Thoracic aorta (tissue), 2 donors: ENCODE measurements around the gene ANO3. TPM values are rescaled to one million over a fixed set of nuclear protein-coding genes. Genes with fewer than 3 reads are reported as not detected.

Experiments
- ATAC-seq: fragments of 150-250 bp; one replicate; pipeline ENCODE4 v1.8.0; 2017; ENCODE audit warnings: low read depth; ENCODE audit not compliant: insufficient number of reproducible peaks, low FRiP score
- DNase-seq: peaks from one replicate; pipeline ENCODE4 v3.0.0-alpha.2; 2020; ENCODE audit warnings: low spot score
- H3K27ac ChIP-seq, 2 donors: fragments of 200-600 bp; sonication (generic); 1 replicate in 1 of 2; 2 replicates in 1 of 2; pipeline ENCODE4 v1.5.1; 2016; ENCODE audit warnings: mild to moderate bottlenecking in 2 of 2, moderate library complexity in 2 of 2
- H3K27me3 ChIP-seq: fragments of 200-600 bp; sonication (generic); replicated peaks from 2 replicates; pipeline ENCODE4 v1.6.0; 2016; ENCODE audit warnings: mild to moderate bottlenecking; ENCODE audit not compliant: insufficient read depth
- H3K36me3 ChIP-seq: fragments of 200-600 bp; sonication (generic); one replicate; pipeline ENCODE4 v1.5.1; 2016
- H3K4me1 ChIP-seq, 2 donors: fragments of 200-600 bp; sonication (generic); 1 replicate in 1 of 2; 2 replicates in 1 of 2; pipeline versions ENCODE4 v1.5.1 to v1.6.0; 2016; ENCODE audit warnings: low read depth in 2 of 2, mild to moderate bottlenecking in 1 of 2; ENCODE audit not compliant: control insufficient read depth in 1 of 2
- H3K4me3 ChIP-seq: fragments of 200-600 bp; sonication (generic); 2 replicates; pipeline ENCODE4 v1.5.1; 2016; ENCODE audit warnings: mild to moderate bottlenecking
- H3K9me3 ChIP-seq: fragments of 200-600 bp; sonication (generic); 2 replicates; pipeline ENCODE4 v1.5.1; 2016
- total RNA-seq, 2 donors: library from RNA; depleted of rRNA; stranded (reverse); fragments of >200 nt; gene quantifications; one replicate each; pipeline versions ENCODE4 v1.1.0 to v1.2.3, GENCODE V29; 2016
- TF ChIP-seq, protein P1 (sequence below): fragments of 200-600 bp; sonication (generic); IDR thresholded peaks from one replicate; pipeline ENCODE4 v1.5.1; 2019; ENCODE audit warnings: antibody characterized with exemption

Gene ANO3
- total RNA-seq, 2 donors from 2014 or later = 0.71 to 13.4 TPM

GRCh38 chr11:26424255-26424654 lies 92.3 kb downstream of the ANO3 start:
- no peaks in the 10 kb centered on the region for H3K4me1 ChIP-seq
- H3K27ac ChIP-seq = no peak overlapping the region
- H3K9me3 ChIP-seq = no peaks in the 10 kb centered on the region
- H3K4me3 ChIP-seq = no peak overlapping the region
- no peaks in the 10 kb centered on the region for H3K27me3 ChIP-seq
- H3K36me3 ChIP-seq = no peaks in the 10 kb centered on the region
- DNase-seq (no peak), ATAC-seq (no peak)
- TF ChIP-seq, protein P1, sequence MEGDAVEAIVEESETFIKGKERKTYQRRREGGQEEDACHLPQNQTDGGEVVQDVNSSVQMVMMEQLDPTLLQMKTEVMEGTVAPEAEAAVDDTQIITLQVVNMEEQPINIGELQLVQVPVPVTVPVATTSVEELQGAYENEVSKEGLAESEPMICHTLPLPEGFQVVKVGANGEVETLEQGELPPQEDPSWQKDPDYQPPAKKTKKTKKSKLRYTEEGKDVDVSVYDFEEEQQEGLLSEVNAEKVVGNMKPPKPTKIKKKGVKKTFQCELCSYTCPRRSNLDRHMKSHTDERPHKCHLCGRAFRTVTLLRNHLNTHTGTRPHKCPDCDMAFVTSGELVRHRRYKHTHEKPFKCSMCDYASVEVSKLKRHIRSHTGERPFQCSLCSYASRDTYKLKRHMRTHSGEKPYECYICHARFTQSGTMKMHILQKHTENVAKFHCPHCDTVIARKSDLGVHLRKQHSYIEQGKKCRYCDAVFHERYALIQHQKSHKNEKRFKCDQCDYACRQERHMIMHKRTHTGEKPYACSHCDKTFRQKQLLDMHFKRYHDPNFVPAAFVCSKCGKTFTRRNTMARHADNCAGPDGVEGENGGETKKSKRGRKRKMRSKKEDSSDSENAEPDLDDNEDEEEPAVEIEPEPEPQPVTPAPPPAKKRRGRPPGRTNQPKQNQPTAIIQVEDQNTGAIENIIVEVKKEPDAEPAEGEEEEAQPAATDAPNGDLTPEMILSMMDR = no peak

GRCh38 chr11:26439854-26440253 lies 107.9 kb downstream of the ANO3 start:
- DNase-seq = no peak
- Histone ChIP-seq H3K4me3 (no peak overlapping the region), H3K36me3 (no peaks in the 10 kb centered on the region), H3K9me3 (no peaks in the 10 kb centered on the region), H3K27me3 (no peaks in the 10 kb centered on the region), H3K27ac (no peak overlapping the region), H3K4me1 (no peaks in the 10 kb centered on the region)
- no peak for ATAC-seq
- TF ChIP-seq, protein P1 = no peak

- Histone ChIP-seq H3K36me3 (no peaks in the 10 kb centered on the region), H3K27ac (no peak overlapping the region), H3K27me3 (no peaks in the 10 kb centered on the region), H3K9me3 (no peaks in the 10 kb centered on the region), H3K4me3 (no peak overlapping the region), H3K4me1 (no peaks in the 10 kb centered on the region)
- TF ChIP-seq, protein P1 = no peak
- DNase-seq = no peak
- ATAC-seq = no peak
These were observed 110.2 kb downstream of the ANO3 start for GRCh38 chr11:26442131-26442530.

- no peak for ATAC-seq
These were observed 111.7 kb downstream of the ANO3 start for GRCh38 chr11:26443617-26444016.

GRCh38 chr11:26457636-26458035 lies 125.7 kb downstream of the ANO3 start:
- no peaks in the 10 kb centered on the region for H3K9me3 ChIP-seq
- DNase-seq = no peak
- no peaks in the 10 kb centered on the region for H3K4me1 ChIP-seq
- ATAC-seq = no peak
- no peak overlapping the region for H3K27ac ChIP-seq
- no peaks in the 10 kb centered on the region for H3K36me3 ChIP-seq
- TF ChIP-seq, protein P1 = no peak
- no peaks in the 10 kb centered on the region for H3K27me3 ChIP-seq
- H3K4me3 ChIP-seq = no peak overlapping the region

More at GRCh38 chr11:26443617-26444016, 111.7 kb downstream of the ANO3 start:
- Histone ChIP-seq H3K4me3 (no peak overlapping the region), H3K27me3 (no peaks in the 10 kb centered on the region), H3K4me1 (no peaks in the 10 kb centered on the region), H3K9me3 (no peaks in the 10 kb centered on the region), H3K36me3 (no peaks in the 10 kb centered on the region), H3K27ac (no peak overlapping the region)
- TF ChIP-seq, protein P1 = no peak
- DNase-seq = no peak
